HG03442 (cell line): Measurements from ENCODE around the gene FZD8.
"Not testable (repeated sequence)": the region's sequence is repeated elsewhere in the genome, so short reads cannot be mapped to it uniquely, and the experiment has no call there.

ENCODE experiments used
- ATAC-seq: cut with Tn5 transposase; IDR thresholded peaks from one replicate; pipeline ENCODE4 v1.9.1; 2021; ENCODE audit warnings: mild to moderate bottlenecking, moderate library complexity; ENCODE audit not compliant: unreplicated experiment

FZD8 gene, protein sequence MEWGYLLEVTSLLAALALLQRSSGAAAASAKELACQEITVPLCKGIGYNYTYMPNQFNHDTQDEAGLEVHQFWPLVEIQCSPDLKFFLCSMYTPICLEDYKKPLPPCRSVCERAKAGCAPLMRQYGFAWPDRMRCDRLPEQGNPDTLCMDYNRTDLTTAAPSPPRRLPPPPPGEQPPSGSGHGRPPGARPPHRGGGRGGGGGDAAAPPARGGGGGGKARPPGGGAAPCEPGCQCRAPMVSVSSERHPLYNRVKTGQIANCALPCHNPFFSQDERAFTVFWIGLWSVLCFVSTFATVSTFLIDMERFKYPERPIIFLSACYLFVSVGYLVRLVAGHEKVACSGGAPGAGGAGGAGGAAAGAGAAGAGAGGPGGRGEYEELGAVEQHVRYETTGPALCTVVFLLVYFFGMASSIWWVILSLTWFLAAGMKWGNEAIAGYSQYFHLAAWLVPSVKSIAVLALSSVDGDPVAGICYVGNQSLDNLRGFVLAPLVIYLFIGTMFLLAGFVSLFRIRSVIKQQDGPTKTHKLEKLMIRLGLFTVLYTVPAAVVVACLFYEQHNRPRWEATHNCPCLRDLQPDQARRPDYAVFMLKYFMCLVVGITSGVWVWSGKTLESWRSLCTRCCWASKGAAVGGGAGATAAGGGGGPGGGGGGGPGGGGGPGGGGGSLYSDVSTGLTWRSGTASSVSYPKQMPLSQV

DNA sequence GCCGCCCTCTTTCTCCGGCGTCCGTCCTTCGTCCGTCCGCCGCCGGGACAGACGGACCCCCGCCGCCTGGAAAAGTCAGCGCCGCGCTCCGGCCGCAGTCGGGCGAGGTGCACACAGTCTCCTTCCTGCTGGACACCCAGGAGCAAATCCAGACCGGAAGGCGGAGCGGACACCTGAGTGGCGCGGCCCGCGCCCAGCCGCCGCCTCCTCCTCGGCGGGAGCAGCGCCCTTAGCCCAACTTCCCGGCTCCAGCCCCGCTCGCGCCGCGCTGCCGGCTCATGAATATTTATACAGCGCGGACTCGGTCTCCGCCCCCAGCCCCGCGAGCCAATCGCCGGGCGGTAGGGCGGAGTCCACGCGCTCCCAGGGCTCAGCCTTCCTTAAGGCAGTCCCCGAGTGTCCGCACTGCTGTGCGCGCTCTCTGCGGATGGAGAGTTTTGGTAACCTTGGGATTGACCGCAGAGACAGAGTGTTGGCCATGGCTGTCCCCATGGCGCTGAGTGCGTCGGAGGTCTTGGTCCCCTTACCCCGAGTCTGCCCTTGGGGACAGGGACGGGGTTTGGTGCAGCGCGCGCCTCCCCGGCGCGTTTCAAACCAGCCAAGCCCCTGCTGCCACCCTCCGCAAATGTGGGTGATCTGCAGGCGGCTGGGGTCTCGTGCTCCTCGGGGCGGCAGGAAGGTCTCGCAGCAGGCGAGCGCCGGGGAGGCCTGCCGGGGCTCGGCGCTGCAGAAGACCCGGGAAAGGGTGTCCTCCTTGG is at the start of gene FZD8:
Gene FZD8 (minus strand): TSS at position 262 of the 758 bp plus-strand sequence. CDS start 867 bp downstream, outside the sequence.
- peak; percentile 89 for ATAC-seq

DNA sequence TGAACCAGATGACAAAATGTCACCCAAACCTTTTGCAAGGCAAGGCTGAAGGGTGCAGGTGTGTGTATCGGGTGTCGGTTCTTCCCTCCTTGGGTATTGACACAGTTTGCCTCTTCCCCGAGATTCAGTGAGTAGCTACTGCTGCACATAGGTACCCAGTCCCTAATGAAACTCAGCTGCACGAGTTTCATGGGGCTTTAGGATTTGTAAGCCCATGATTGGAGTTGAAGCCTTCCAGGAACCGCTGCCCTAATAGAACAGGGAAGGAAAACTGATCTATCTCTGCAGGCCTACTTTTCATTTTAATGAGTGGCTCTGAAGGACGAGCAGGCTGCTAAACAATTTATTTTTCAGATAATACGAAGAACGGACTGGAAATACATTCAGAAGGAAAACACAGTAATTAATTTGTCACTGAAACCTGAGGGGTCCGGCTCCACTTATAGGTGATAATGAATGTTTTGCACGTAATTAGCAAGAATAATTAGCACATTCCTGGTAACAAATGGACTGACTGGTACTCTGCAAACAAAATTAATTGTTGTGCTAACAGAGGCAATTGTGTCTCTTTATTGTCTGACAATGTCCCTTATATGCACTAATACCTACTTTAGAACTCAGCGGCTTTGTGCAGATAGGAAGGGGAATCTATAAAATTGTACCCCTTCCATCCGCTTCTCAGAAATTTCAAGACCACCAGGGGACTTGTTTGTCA is 49.6 kb upstream of the FZD8 start:
- ATAC-seq: no peak

DNA sequence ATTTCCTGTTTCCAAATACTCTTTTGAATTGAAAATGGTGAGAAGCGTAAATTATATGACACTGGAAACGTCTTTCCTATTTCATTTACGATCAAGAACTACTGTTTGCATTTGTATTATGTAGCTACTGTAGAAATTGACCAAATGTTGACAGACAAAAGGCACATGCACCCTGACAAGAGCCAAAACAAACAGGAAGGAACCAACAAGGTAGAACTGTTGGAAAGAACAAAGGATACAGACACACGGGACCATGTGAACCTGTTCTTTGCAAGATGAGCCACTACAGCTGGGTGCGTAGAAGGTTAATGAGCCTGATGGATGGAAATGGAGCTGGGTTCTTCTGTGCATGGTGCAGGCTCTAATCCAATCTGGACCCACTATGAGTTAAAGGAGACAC is 48.4 kb upstream of the FZD8 start:
- no peak for ATAC-seq

DNA sequence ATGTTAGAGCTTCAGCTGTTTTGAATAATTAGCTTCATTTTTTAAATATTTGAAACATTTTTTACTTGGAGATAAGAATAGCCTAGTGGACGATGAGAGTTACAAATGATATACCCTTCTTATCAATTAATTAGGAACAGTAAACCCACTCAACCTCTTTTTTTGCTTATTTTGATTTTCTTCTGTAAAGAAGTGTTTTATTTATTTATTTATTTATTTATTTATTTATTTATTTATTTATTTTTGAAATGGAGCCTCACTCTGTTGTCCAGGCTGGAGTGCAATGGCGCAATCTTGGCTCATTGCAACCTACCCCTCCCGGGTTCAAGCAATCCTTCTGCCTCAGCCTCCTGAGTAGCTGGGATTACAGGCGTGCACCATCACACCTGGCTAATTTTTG is 43.8 kb upstream of the FZD8 start:
- not testable (repeated sequence) for ATAC-seq

DNA sequence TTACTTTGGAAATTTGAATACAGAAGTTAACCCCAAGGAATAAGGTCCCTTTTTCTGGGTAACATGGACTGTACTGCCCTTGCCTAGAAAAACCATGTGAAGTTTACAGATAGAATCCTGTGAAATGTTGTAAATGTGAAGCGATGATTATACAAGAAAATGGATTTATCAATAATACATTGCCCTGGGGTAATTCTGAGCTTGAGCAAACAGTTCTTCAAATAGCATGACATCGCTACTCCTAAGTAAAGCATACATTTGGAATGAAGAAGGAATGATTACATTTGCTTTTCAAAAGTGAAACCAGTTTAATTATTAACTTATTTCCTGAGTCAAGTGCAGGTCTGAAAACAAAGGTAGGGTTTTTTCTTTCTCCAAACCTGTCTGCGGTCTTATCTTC is 43.3 kb upstream of the FZD8 start:
- ATAC-seq: no peak

DNA sequence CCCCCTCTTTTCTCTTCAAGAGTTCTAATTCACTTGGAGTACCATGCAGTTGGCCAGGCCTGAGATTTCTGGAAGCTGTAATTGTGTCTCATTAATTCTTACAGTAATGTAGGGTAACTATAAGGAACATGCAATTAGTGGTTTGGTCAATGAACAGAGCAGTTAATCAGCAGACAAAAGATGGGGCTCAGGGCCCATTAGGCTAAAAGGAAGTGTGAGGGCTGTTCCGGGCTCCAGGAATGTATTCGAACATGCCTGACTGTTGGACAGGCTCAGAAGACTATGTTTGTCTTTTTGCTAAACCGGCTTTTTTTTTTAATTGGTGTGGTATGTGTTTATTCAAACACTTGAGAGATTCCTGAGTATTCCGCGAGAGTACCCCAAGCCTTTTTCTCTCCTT is 42.5 kb upstream of the FZD8 start:
- no peak for ATAC-seq

DNA sequence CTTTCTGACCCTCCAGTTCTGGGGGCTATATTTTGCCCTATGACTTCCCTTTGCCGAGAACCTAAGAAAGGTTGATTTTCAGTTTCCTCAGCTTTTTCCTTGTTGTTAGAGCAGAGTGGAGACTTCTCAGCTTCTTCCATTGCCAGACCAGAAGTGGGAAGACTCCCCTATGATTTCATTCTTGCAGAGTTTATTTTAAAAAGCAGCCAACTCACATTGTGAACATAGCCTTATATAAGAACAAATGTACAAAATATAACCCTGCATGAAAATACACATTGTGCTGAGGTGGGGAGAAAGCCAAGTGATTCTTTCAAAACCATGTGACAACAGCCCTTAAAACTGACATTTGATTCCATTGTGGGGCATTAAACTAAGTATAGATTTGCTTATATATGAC is 33.8 kb upstream of the FZD8 start:
- ATAC-seq: no peak

DNA sequence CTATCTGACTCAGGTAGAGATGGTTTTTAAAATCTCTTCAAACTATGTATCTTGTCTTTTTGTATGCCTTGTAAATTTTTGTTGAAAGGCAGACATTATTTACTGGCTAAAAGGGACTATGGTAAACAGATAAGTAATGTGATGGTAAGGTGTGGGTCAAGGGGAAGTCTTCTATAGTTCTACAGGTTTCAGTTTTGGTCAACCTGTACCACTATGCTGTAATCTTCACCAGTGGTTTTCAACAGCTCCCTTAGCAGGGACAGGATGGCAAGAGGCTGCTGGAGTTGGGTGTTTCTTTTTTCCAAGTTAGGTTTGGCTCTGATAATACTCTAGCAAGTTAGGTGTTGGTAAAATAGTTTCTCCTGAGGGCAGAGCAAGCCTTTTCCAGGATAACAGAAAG is 32.7 kb upstream of the FZD8 start:
- ATAC-seq: no peak

DNA sequence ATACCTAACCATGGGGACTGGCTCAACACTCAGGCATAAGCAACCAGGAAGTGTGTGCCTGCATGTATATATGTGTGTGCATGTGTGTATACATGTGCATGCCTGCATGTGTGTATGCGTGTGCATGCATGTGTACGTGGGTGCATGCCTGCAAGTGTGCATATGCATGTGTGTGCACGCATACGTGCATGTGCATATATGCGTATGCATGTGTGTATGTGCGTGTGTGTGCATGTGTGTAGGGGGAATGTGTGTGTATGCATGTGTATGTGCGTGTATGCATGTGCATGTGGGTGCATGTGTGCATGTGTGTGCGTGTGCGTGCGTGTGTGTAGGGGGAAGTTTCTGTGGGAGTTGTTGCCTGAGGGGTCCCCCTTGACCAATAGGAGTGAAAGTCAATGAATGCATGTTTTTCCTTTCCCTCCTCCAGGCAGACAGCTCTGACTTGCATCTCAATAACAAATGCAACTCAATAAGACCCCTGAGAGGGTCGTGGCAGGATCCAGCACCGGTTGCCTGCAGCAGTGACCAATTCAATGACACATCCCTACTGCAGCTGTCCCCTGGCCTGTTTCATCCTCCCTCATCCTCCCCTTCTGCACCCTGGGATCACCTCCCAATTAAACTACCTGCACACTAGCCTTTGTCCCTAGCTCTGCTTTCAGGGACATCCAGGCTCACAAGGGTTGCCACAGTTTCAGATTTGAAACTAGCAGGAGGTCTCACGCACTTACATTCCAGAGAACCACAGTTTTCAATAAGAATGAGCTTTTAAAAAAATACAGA is 27.0 kb upstream of the FZD8 start:
- ATAC-seq: no peak

DNA sequence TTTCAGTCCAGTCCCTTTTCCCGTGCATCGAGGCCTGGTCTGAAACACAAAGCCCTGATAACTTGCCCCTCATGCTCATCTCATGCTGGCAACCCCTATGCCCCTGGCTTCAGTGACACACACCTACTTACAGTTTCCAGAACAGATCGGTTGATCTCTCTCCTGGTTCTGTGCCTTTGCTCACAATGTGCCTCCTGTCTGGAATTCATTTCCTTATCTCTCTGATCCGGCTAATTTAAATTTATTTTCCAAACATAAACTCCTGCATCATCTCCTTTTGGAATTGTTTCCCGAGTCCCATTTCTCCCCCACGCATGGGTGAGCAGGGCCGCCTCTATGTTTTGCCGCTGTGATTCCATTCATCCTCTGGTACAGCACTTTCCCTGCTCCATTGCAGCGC is 25.9 kb upstream of the FZD8 start:
- no peak for ATAC-seq

DNA sequence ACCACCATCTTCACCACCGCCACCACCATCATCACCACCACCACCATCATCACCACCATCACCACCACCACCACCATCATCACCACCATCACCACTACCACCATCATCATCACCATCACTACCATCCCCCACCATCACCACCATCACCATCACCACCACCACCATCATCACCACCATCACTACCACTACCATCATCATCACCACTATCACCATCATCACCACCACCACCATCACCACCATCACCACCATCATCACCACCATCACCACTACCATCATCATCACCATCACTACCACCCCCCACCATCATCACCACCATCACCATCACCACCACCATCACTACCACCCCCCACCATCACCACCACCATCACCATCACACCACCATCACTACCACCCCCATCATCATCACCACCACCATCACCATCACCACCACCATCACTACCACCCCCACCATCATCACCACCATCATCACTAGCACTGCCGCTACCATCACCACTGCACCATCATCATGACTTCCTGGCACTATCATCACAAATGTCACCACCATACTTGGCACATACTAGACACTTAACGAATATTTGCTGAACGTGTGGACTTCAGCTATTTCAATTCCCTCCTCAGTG is 25.3 kb upstream of the FZD8 start:
- ATAC-seq: no peak

DNA sequence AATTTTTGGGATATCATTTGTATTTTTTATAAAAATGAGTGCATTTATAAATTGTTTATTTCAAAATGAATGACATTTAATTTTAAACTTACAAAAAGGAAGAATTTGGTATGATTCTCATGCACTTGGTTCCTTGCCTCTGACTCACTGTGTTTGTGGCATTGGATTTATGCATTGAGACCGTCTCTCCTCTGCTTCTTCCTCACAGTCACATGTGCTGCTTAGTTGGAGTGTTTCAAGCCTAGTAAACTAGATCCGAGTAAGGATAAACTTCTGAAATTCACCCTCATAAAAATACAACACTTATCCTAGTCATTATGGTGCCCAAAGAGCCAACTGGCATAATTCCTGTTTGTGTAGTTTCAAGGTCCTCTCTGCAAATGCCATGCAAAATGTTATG is 19.1 kb upstream of the FZD8 start:
- ATAC-seq: no peak

DNA sequence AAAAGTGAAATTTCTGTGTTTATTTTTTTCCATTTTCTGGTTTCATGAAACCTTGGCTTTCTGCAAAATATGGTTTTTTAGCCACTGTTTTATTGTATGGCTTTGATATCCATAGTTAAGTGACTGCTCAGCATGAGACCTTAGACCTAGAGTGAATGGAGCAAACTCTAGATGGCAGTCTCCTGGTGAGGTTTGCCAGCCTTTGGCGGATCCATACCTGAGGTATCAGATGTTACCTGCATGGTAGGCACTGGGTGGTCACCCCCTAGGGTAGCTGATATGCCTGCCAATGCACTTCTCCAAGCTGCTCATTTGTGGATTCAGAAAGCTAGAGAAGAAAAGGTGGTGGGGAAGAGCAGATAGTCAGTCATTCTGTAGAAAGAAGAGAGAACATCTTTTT is 17.4 kb upstream of the FZD8 start:
- no peak for ATAC-seq

DNA sequence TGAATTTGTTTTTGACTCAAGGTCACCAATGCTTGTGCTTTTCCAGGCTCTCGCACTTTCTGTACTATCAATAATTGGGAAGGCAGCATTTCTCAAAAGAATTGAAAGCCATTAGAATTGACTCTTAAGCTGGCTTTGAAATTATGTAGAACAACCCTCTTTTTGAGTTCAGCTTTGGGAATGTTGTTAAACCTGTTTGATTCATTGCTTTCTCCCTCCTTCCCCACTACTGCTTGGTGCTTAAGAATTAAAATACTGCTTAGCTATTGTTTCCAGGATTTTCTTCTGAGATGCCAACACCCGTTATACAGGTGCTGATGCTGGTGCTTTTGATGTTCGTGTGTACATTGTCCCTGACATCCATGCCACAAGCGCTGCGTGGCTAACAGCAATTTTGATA is 15.5 kb upstream of the FZD8 start:
- ATAC-seq: no peak

DNA sequence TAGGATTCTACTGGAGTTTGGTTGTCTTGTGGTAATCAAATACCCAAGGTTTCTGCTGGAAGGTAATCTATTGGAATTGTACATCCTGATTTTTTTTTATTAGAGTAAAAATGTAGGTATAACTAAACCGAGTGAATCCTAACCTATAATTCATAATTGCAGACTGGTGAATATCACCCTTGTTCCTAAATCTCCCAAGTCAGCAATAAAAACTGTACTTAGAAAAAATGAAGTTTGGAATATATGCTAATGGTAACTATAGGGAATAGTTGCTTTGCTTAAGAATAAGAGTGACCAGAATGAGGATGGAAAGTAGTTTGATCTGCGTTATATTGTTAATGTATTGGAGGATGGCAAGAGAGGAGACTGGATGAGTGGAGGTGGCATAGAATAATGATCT is 10.7 kb upstream of the FZD8 start:
- ATAC-seq: no peak

DNA sequence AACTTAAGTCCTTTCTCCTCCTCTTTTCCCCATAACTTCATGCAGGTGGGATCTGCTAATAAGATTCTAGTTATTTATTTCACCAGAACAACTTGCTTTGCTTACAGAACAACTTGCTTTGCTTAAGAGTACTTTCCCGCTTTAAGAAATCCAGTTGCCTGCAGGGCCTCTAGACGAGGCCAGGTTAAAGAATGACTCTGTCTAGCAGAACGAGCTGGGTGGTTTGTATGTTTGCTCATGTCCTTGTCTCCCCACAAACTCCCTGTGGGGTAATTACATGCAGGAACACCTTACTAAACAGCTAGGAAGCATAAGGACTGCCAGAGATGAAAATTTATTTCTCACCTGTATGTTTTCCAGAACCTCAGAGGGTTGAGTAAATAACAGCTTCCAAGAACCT is 8.8 kb upstream of the FZD8 start:
- no peak for ATAC-seq

DNA sequence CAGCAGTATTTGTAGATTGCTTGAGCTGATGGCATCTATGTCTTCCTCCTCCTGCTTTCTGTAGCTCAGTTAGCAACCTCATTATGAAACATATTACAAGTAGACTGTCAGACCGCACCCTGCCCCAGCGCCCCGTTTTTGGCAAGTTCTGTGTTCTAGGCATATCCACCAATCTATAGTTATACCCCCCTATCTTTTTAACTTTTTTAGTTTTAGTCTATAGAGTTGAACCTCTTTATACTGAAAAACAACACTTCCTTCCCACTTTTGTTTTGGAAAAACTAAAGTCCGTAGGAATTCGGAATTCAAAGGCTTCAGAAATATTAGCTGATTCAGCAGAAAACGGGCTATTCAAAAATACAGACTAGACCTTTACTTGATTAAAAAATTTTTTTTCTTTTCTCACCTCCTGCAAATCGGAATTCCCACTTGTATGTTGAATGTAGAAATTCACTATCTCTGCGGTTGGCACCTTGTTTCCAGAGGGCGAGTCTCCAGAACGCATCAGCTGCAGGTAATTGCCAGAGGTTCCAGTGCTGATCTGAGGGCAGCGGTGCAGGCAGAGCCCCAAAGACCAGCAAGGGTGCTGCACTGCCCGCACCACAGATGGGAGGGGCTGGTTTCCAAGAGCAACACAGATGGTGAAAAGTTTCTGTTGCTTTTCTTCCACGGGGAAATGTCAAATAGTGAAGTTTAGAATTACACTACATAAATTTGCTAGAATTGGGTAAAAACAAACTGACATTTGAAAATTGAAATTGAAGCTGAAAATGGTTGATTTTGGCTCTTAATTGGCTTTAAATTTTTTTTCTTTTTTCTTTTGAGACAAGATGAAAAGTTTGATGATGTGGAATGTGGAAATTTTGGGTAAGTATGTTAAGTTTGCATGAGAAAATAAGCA is 2.2 kb upstream of the FZD8 start:
- ATAC-seq: no peak

DNA sequence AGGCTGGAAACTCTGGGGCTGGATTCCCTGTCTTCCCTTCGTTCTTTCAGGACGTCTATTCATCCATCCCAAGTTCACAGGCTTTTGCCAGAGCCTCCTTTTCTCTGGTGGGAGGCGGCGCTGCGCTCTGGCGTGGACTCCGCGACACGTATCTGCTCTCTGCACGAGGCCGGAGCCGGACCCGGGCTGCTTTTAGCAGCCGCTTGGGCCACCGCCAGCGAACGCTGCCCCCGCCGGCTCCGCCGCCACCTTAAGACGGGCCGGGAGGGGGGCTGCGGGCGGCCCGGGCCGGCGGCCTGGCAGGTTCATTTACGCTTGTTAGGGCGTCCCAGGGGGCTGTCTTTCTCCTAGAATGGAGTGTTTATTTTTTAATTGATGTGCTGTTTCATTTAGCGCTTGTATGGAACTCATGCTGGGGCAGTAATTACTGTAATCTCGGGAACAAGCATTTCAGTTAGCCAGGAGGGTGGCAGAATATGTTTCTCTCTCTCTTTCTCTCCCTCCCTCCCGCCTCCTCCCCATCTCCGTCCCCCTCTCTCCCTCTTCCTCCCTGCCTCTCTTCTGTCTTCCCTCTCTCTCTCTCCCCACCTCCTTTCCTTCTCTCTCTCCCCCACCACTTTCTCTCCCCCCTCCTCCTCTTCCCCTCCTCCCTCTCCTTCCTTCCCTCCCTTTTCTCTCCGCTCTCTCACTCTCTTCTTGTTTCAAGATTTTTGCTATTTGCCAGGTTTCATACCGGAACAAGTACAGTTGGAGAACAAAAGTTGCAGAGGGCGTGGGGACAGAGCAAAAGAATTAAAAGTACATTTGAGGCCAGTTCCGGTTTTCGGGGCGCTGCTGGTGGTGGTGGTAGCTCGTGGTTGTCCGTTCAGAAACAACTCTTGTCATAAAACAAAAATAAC is 1.3 kb upstream of the FZD8 start:
- no peak for ATAC-seq
